ENCODE measurements around the gene MYMX.

DNA sequence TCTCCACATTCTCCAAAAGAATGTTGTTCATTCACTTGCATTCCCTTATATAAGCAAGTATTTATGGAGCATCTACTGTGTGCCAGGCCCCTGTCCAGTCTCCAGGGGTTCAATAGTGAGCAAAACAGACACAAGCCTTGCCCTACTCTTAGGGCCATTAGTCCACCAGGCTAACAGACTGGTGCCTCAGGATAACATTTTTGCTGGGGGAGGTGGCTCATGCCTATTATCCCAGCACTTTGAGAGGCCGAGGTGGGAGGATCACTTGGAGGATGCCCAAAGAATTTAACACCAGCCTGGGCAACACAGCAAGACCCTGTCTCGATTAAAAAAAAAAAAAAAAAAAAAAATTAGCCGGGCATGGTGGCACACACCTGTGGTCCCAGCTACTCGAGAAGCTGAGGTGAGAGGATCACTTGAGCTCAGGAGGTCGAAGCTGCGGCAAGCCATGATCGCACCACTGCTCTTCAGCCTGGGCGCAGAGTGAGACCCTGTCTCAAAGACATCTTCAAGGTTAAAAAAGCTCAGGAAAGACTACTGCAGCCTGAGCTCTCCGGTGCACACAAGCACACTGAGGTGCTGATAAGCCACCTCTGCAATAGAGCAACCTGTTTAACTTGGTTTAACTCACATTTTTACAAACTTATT is 38.2 kb upstream of the MYMX start:
- no peak for TF ChIP-seq ZNF677 (tag by site-specific recombination; IDR thresholded peaks at IDR 0.05)
- TF ChIP-seq KLF10 (tag by site-specific recombination; IDR thresholded peaks at IDR 0.05), result no peak
- TF ChIP-seq, protein P1, sequence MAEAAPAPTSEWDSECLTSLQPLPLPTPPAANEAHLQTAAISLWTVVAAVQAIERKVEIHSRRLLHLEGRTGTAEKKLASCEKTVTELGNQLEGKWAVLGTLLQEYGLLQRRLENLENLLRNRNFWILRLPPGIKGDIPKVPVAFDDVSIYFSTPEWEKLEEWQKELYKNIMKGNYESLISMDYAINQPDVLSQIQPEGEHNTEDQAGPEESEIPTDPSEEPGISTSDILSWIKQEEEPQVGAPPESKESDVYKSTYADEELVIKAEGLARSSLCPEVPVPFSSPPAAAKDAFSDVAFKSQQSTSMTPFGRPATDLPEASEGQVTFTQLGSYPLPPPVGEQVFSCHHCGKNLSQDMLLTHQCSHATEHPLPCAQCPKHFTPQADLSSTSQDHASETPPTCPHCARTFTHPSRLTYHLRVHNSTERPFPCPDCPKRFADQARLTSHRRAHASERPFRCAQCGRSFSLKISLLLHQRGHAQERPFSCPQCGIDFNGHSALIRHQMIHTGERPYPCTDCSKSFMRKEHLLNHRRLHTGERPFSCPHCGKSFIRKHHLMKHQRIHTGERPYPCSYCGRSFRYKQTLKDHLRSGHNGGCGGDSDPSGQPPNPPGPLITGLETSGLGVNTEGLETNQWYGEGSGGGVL (tag by site-specific recombination; IDR thresholded peaks at IDR 0.05), result no peak
- TF ChIP-seq ZNF48 (tag by site-specific recombination; IDR thresholded peaks at IDR 0.05), result no peak

Data from HEK293 (cell line).